Measurements from ENCODE around the gene MOXD1.
"Not testable (repeated sequence)": the region's sequence is repeated elsewhere in the genome, so short reads cannot be mapped to it uniquely, and the experiment has no call there.

Gene MOXD1

DNA sequence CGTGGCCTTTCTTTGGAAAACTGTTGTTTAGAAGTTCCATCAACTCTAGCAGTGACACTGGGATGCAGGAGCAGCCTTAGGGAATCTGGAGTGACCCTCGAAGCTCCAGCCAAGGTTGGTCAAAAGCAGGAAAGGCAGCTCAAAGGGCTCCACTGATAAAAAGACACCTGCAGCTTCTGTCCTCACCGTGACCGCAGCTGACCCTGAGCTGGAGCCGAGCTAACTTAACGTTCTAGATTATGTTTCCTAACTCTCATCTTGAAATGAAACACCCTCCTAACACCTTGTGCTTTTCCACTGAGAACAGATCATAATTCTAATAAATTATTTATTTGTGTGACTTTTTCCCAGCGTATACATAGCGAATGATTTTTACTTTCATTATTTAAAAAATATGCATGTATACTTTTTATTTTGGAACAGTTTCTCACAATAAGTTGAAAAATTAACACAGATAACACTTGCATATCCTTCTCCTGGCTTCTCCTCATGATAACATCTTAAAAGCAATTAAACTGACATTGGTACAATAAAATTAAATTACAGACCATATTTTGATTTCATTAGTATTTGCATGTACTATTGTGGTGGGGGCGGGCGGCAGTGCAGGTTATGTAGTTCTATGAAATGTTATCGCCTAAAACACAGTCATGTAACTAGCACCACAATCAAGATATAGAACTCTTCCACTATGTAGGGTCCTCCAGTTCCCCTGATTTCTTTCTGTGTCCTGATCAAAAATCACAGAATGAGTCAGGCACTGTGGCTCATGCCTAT is 116.1 kb downstream of the MOXD1 start:
- Mint-ChIP-seq H3K9me3 (no peaks in the 10 kb centered on the region), H3K27ac (ENCODE audit: low read depth) (no peak overlapping the region), H3K4me3 (no peak overlapping the region), H3K27me3 (peaks cover 43% of the 10 kb centered on the region), H3K4me1 (no peaks in the 10 kb centered on the region), H3K36me3 (ENCODE audit: insufficient read depth) (peaks cover 3% of the 10 kb centered on the region)
- DNase-seq (ENCODE audit: low spot score in 2 of 2) (no peak), ATAC-seq (replicated peaks; ENCODE audit: extremely low read depth, poor library complexity, severe bottlenecking) (no peak)

DNA sequence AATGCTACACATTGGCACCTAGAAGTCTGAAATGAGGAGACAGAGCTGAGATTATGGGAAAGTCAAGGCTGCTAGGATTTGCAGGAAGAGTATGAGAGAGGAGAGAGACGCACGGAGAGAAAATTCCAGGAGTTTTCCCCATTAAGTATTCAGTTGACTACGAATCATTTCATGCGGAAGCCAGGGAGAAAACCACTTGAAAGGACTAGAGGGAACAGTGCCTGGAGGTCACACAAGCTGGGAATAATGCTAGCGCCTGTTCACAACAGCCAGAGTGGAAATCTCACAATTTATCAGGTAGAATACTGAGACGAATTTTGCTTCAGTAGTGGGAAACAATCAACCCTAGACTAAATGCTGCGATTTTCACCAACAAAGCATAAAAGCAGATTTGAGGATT is 118.6 kb downstream of the MOXD1 start:
- H3K27ac Mint-ChIP-seq (ENCODE audit: low read depth): no peak overlapping the region
- no peak overlapping the region for H3K4me3 Mint-ChIP-seq
- ATAC-seq (replicated peaks; ENCODE audit: extremely low read depth, poor library complexity, severe bottlenecking) (no peak), DNase-seq (ENCODE audit: low spot score in 2 of 2) (no peak)
- H3K4me1 Mint-ChIP-seq: no peaks in the 10 kb centered on the region
- peaks cover 37% of the 10 kb centered on the region for H3K27me3 Mint-ChIP-seq
- H3K9me3 Mint-ChIP-seq: no peaks in the 10 kb centered on the region
- H3K36me3 Mint-ChIP-seq (ENCODE audit: insufficient read depth): peaks cover 3% of the 10 kb centered on the region

DNA sequence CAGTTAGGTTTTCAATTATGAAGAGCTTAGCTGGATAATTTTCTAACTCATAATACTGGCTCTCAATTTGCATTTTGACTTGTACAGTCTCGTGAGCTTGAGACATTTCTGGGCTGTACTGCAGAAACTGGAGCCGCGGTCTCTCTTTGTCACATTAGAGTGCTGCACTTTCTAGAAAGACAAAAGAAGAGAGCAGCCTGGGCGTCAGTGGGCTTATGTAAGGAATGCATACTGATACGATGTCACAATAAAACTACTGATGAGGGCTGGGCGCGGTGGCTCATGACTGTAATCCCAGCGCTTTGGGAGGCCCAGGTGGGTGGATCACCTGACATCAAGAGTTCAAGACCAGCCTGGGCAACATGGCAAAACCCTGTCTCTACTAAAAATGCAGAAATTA is 120.8 kb downstream of the MOXD1 start:
- H3K4me1 Mint-ChIP-seq: no peaks in the 10 kb centered on the region
- no peaks in the 10 kb centered on the region for H3K9me3 Mint-ChIP-seq
- ATAC-seq (replicated peaks; ENCODE audit: extremely low read depth, poor library complexity, severe bottlenecking) (no peak), DNase-seq (ENCODE audit: low spot score in 2 of 2) (no peak)
- H3K27me3 Mint-ChIP-seq: peaks cover 52% of the 10 kb centered on the region
- H3K4me3 Mint-ChIP-seq: no peak overlapping the region
- no peak overlapping the region for H3K27ac Mint-ChIP-seq (ENCODE audit: low read depth)
- peaks cover 3% of the 10 kb centered on the region for H3K36me3 Mint-ChIP-seq (ENCODE audit: insufficient read depth)

DNA sequence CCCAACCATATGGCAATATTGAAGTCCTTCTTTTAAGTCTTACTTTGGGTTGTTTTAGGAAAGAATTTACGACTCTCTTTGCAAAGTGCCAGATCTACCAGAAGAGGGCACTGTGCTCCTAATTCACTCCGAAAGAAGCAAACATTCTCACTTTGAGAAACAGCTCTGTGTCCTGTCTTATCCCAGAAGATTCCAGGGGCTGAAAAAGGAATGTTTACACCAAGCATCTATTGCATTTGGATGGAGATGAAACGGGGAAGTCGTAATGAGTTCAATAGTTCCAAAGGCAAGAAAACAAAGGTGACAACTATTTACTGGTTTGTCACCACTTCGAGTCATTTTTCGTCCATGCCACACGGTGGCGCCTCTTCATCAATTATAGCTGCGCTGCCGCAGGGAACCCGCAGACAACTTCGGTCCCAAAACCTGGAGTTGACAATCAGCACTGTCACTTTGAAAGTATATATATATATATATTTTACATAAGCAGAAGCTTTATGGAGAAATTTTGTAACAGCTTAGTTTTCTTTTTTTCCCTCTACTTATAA is 121.6 kb downstream of the MOXD1 start:
- DNase-seq (ENCODE audit: low spot score in 2 of 2): peak; percentile 56 to 61
- peaks cover 60% of the 10 kb centered on the region for H3K27me3 Mint-ChIP-seq
- no peak overlapping the region for H3K27ac Mint-ChIP-seq (ENCODE audit: low read depth)
- peaks cover 3% of the 10 kb centered on the region for H3K36me3 Mint-ChIP-seq (ENCODE audit: insufficient read depth)
- peak; percentile 73 for ATAC-seq (replicated peaks; ENCODE audit: extremely low read depth, poor library complexity, severe bottlenecking)
- H3K9me3 Mint-ChIP-seq: no peaks in the 10 kb centered on the region
- peak overlapping the region; percentile 59 for H3K4me3 Mint-ChIP-seq
- no peaks in the 10 kb centered on the region for H3K4me1 Mint-ChIP-seq

DNA sequence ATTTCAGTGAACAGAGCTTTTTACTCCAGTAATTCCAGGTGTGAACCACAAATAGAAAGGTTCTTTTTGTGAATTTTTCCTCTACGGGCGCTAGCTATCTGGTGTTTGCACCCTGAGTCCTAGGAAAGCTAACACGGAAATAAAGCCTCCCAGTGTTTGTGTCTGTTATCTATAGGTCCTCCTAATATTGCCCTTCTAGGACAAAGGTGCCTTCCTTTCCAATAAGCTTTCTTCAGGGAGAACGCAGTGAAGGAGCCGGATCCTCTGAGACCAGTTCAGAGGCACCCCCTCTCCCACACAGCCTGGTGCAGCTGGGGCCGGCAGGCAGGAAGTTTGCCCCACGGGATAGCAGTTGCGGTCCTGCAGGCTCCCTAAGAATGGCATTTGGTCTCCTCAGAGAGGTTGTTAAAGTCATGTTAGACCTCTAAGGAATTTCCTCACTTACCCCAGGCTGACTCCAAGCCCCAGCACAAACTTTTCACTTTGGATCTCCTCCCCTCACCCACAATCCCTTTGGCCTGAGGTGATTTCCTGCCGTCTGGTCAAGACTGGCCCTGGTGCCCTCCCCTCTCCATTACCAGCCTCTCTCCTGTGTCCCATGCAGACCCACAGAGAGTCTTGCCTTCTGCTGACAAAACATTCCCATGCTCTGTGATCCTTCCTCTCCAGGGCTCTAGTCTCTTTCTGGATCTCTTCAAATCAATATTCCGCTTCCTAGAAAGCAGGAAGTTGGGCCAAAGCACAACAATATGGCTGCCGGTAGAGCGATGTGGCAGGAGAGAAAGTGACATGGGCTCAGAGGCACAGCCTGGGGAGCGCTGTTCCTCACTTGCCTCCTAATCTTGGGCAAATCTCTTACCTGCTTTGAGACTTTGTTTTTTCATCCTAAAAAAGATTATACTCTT is 126.0 kb downstream of the MOXD1 start:
- no peak overlapping the region for H3K27ac Mint-ChIP-seq (ENCODE audit: low read depth)
- H3K27me3 Mint-ChIP-seq: peaks cover 43% of the 10 kb centered on the region
- H3K36me3 Mint-ChIP-seq (ENCODE audit: insufficient read depth): no peaks in the 10 kb centered on the region
- H3K9me3 Mint-ChIP-seq: no peaks in the 10 kb centered on the region
- no peaks in the 10 kb centered on the region for H3K4me1 Mint-ChIP-seq
- no peak for DNase-seq (ENCODE audit: low spot score in 2 of 2)
- no peak overlapping the region for H3K4me3 Mint-ChIP-seq
- no peak for ATAC-seq (replicated peaks; ENCODE audit: extremely low read depth, poor library complexity, severe bottlenecking)

DNA sequence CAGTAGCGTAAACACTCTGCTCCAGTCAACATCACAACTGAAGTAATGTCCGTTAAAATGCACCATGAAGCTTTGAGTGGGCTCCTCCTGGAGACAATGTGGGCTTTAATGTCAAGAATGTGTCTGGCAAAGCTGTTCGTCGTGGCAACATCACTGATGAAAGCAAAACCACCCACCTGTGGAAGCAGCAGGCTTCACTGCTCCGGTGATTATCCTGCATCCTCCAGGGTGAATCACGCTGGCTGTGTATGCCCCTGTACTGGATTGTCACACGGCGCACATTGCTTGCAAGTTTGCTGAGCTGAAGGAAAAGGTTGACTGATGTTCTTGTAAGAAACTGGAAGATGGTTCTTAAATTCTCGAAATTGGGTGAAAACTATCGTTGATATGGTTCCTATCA is 128.5 kb downstream of the MOXD1 start:
- no peaks in the 10 kb centered on the region for H3K36me3 Mint-ChIP-seq (ENCODE audit: insufficient read depth)
- H3K4me3 Mint-ChIP-seq: no peak overlapping the region
- DNase-seq (ENCODE audit: low spot score in 2 of 2) (no peak), ATAC-seq (replicated peaks; ENCODE audit: extremely low read depth, poor library complexity, severe bottlenecking) (no peak)
- peaks cover 41% of the 10 kb centered on the region for H3K27me3 Mint-ChIP-seq
- H3K9me3 Mint-ChIP-seq: no peaks in the 10 kb centered on the region
- no peak overlapping the region for H3K27ac Mint-ChIP-seq (ENCODE audit: low read depth)
- H3K4me1 Mint-ChIP-seq: no peaks in the 10 kb centered on the region

DNA sequence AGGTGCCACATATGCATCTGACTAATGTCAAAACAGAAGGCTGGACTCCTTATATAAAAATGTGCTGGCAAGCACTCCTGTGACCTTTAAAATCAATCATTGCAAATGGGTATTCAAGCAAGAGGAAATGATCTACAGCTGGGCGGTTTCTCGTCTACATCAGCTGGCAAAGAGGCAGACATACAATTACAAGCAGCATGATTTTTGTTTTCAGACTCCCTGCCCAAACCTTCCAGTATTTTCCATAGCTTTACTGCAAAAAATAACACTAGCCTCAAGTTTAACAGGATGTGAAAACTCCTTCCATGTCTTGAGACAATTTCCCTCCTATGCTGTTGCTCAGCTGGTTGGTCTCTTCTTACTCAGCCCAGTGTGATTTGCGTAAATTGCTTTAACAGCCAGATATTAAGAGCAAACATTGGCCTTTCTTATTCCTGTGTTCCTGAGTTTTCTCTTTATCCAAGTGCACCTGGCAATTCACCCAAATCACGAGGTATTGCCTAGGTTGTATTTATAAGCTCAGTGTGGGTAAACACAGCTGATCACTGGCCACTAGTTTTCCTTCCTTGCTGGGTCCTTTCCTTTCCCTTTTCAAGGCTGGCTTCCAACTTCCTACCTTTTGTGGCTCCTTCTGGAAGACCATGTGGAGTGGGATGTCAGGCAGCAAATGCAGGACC is 130.4 kb downstream of the MOXD1 start:
- H3K9me3 Mint-ChIP-seq: no peaks in the 10 kb centered on the region
- H3K36me3 Mint-ChIP-seq (ENCODE audit: insufficient read depth): no peaks in the 10 kb centered on the region
- no peak overlapping the region for H3K27ac Mint-ChIP-seq (ENCODE audit: low read depth)
- peaks cover 39% of the 10 kb centered on the region for H3K27me3 Mint-ChIP-seq
- no peak for ATAC-seq (replicated peaks; ENCODE audit: extremely low read depth, poor library complexity, severe bottlenecking)
- H3K4me3 Mint-ChIP-seq: no peak overlapping the region
- H3K4me1 Mint-ChIP-seq: no peaks in the 10 kb centered on the region
- DNase-seq (ENCODE audit: low spot score in 2 of 2): no peak

DNA sequence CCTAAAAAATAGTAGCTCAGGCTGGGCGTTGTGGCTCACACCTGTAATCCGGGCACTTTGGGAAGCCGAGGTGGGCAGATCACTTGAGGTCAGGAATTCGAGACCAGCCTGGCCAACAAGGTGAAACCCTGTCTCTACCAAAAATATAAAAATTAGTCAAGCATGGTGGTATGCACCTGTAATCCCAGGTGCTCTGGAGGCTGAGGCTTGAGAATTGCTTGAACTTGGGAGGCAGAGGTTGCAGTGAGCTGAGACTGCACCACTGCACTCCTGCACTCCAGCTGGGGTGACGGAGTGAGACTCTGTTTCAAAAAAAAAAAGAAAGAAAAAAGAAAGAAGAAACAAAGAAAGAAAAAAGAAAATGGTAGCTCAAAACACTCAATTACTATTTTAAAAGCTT is 132.6 kb downstream of the MOXD1 start:
- H3K9me3 Mint-ChIP-seq; H3K4me3 Mint-ChIP-seq; H3K36me3 Mint-ChIP-seq (ENCODE audit: insufficient read depth); H3K27ac Mint-ChIP-seq (ENCODE audit: low read depth); H3K4me1 Mint-ChIP-seq; ATAC-seq (replicated peaks; ENCODE audit: extremely low read depth, poor library complexity, severe bottlenecking); DNase-seq (ENCODE audit: low spot score in 2 of 2): not testable (repeated sequence)
- peaks cover 28% of the 10 kb centered on the region for H3K27me3 Mint-ChIP-seq

DNA sequence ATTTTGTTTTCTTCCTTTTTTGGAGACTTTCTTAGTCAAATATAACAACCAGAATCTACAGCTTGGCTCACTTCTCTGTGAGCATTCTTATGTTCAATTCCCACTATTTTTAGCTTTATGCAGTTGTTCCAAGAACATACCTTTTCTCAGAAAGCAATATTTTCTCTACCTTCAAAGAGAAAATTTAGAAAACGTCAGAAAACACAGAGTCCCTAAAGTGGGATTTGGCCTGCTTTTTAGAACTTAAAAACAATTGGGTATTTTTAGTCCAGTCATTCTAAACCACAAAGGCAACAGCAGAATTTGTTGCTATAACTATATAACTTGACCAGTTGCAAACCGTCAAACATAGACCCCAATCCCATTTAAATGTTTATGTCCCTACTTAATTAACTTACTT is 133.1 kb downstream of the MOXD1 start:
- Mint-ChIP-seq H3K27ac (ENCODE audit: low read depth) (no peak overlapping the region), H3K4me1 (no peaks in the 10 kb centered on the region), H3K36me3 (ENCODE audit: insufficient read depth) (no peaks in the 10 kb centered on the region), H3K4me3 (no peak overlapping the region), H3K27me3 (peaks cover 28% of the 10 kb centered on the region), H3K9me3 (no peaks in the 10 kb centered on the region)
- ATAC-seq (replicated peaks; ENCODE audit: extremely low read depth, poor library complexity, severe bottlenecking): no peak
- DNase-seq (ENCODE audit: low spot score in 2 of 2): no peak

DNA sequence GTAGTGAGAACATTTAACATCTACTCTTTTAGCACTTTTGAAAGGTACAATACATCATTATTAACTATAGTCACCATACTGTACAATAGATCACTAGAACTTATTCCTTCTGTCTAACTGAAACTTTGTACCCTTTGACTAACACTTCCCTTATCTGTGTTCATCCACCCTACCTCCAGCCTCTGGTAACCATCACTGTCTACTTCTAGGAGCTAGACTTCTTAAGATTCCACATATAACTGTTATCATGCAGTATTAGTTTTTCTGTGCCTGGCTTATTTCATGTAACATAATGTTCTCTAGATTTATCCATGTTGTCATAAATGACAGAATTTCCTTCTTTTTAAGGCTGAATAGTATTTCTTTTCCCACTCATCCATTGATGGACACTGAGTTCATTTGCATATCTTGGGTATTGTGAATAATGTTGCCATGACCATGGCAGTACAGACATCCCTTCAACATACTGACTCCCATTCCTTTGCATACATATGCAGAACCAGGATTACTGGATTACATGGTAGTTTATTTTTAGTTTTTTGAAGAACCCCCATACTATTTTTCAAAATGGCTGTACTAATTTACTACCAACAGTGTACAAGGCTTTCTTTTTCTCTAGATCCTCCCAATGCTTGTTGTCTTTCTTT is 135.7 kb downstream of the MOXD1 start:
- ATAC-seq (replicated peaks; ENCODE audit: extremely low read depth, poor library complexity, severe bottlenecking): no peak
- Mint-ChIP-seq H3K36me3 (ENCODE audit: insufficient read depth) (no peaks in the 10 kb centered on the region), H3K27me3 (peaks cover 25% of the 10 kb centered on the region), H3K4me3 (no peak overlapping the region), H3K27ac (ENCODE audit: low read depth) (no peak overlapping the region), H3K4me1 (no peaks in the 10 kb centered on the region), H3K9me3 (no peaks in the 10 kb centered on the region)
- no peak for DNase-seq (ENCODE audit: low spot score in 2 of 2)

DNA sequence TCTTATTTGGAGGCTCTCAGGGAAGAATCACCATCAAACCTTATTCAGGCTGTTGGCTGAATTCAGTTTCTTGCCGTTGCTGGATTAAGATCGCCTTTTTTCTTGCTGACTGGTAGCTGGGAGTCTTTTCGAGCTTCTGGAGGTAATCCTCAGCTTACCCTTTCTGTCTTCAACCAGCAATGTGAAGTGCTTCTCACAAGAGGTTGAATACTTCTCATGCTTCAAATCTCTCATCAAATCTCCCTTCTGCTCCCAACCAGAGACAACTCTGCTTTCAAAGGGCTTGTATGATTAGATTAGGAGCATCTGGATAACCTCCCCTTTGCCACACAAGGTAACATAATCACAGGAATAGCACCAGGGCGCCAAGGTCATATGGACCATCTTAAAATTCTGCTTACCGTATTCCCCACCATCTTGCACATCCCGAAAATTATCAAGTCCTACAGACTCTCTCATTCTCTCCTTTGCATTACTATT is 137.2 kb downstream of the MOXD1 start:
- H3K27me3 Mint-ChIP-seq: peaks cover 37% of the 10 kb centered on the region
- ATAC-seq (replicated peaks; ENCODE audit: extremely low read depth, poor library complexity, severe bottlenecking) (no peak), DNase-seq (ENCODE audit: low spot score in 2 of 2) (no peak)
- no peaks in the 10 kb centered on the region for H3K36me3 Mint-ChIP-seq (ENCODE audit: insufficient read depth)
- H3K4me1 Mint-ChIP-seq: no peaks in the 10 kb centered on the region
- H3K4me3 Mint-ChIP-seq: no peak overlapping the region
- no peak overlapping the region for H3K27ac Mint-ChIP-seq (ENCODE audit: low read depth)
- H3K9me3 Mint-ChIP-seq: no peaks in the 10 kb centered on the region

DNA sequence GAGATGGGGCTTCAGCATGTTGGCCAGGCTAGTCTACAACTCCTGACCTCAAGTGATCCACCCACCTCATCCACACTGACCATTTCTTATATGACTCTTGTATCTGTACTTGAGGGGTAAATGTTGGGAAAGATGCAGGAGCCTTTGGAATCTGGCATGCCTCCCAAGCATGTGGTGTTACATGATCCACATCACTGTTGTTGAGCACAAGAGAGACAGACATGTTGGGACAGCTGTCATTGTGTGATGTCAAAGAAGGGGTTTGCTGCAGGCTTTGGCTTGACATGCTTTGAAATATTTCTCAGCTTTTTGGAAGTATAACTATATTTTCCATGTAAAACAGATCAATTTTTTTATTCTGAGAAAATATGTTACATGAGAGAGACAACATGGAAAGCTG is 139.9 kb downstream of the MOXD1 start:
- H3K27me3 Mint-ChIP-seq: peaks cover 38% of the 10 kb centered on the region

More for the DNA sequence above, 139.9 kb downstream of the MOXD1 start:
- no peaks in the 10 kb centered on the region for H3K4me1 Mint-ChIP-seq
- H3K4me3 Mint-ChIP-seq: no peak overlapping the region
- no peak overlapping the region for H3K27ac Mint-ChIP-seq (ENCODE audit: low read depth)
- ATAC-seq (replicated peaks; ENCODE audit: extremely low read depth, poor library complexity, severe bottlenecking) (no peak), DNase-seq (ENCODE audit: low spot score in 2 of 2) (no peak)
- H3K36me3 Mint-ChIP-seq (ENCODE audit: insufficient read depth): no peaks in the 10 kb centered on the region
- H3K9me3 Mint-ChIP-seq: no peaks in the 10 kb centered on the region

All from central memory CD8-positive, alpha-beta T cell (primary cell).